ENCODE results near the gene TIMM23. TPM values are rescaled to one million over a fixed set of nuclear protein-coding genes. Genes with fewer than 3 reads are reported as not detected.
A peak's percentile ranks its signal among the peaks of the same experiment; 100 is the strongest.
"Not testable (repeated sequence)": the region's sequence is repeated elsewhere in the genome, so short reads cannot be mapped to it uniquely, and the experiment has no call there.

The TIMM23 gene
- total RNA-seq, 1 donor from 2014 or later: 110 TPM

DNA sequence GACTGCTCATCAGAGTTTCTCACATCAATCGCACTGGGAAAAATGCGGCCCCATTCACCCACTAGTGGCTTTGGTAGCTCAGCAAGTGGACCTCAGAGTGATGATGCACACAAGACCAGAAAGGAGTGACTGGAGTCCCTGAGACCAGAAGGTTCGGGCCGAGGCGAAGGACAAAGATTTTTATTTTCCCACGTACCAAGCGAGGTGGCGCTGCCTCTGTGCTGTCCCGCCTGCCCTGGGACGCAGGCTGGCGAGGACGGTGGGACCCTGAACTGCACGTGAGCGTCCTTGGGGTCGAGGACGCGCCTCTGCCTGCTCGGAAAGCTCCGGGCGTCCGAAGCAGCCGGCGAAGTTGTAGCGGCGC, 565 bp upstream of the TIMM23 start:
- H3K4me3 Mint-ChIP-seq: peak overlapping the region; percentile 98
- H3K36me3 Mint-ChIP-seq (ENCODE audit: low read depth): peaks cover 18% of the 10 kb centered on the region
- H3K27me3 Mint-ChIP-seq, DNase-seq, H3K9me3 Mint-ChIP-seq: not testable (repeated sequence)
- intact Hi-C loops (cut with micrococcal nuclease): loop anchor here (2.0 kb wide), 1 partner anchor 59 kb away; the partner anchor contains the start of gene NCOA4
- peaks cover 26% of the 10 kb centered on the region for H3K4me1 Mint-ChIP-seq
- H3K27ac Mint-ChIP-seq: peak overlapping the region; percentile 91

DNA sequence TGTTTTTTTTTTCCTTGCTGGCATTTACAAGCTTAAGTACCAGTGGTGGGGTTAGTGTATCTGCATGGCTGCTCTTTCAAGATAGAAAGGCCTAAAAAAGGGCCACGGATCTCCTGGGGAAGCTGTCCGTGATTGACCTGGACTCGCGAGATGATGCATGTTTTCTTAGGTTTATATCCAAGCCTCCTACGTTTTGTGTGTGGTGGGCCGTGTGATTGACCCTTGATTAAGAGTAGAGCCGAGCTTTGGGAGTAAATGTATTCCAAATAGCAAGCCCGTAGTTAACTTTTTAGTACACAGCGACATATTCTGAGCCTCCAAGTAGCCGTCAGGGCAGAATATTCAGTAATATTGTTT, 502 bp downstream of the TIMM23 start:
- intact Hi-C loops (cut with micrococcal nuclease): loop anchor here (2.0 kb wide), 1 partner anchor 58 kb away; the partner anchor contains the start of gene NCOA4

DNA sequence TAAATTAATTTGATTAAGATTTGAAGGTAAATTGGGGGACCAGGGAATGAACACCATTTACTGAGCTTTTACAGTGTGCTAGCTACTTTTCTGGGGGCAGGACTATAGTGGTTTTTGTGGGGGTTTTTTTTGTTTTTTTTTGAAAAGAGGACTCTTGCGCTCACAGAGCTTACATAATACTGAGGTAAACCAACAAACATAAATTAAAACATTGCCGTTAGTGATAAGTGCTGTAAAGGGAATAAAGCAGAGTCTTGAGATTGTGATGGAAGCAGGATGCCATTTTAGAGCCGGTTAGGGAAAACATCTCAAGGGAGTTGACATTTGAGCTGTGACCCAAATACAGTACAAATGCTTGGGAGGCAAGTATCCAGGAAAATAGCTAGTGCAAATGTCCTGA, 1.8 kb downstream of the TIMM23 start:
- H3K27me3 Mint-ChIP-seq; H3K27ac Mint-ChIP-seq; intact Hi-C loops (cut with micrococcal nuclease); DNase-seq; H3K9me3 Mint-ChIP-seq: not testable (repeated sequence)
- peak overlapping the region; percentile 51 for H3K4me3 Mint-ChIP-seq
- peaks cover 26% of the 10 kb centered on the region for H3K36me3 Mint-ChIP-seq (ENCODE audit: low read depth)
- H3K4me1 Mint-ChIP-seq: peaks cover 27% of the 10 kb centered on the region

More for the DNA sequence above, 502 bp downstream of the TIMM23 start:
- peak overlapping the region; percentile 98 for H3K4me3 Mint-ChIP-seq
- H3K9me3 Mint-ChIP-seq, H3K27me3 Mint-ChIP-seq: not testable (repeated sequence)
- peak; percentile 56 for DNase-seq
- H3K4me1 Mint-ChIP-seq: peaks cover 26% of the 10 kb centered on the region
- peak overlapping the region; percentile 94 for H3K27ac Mint-ChIP-seq
- H3K36me3 Mint-ChIP-seq (ENCODE audit: low read depth): peaks cover 23% of the 10 kb centered on the region

GRCh38 chr10:45978554-45978953, 6.3 kb downstream of the TIMM23 start:
- intact Hi-C loops (cut with micrococcal nuclease); H3K27ac Mint-ChIP-seq: not testable (repeated sequence)

DNA sequence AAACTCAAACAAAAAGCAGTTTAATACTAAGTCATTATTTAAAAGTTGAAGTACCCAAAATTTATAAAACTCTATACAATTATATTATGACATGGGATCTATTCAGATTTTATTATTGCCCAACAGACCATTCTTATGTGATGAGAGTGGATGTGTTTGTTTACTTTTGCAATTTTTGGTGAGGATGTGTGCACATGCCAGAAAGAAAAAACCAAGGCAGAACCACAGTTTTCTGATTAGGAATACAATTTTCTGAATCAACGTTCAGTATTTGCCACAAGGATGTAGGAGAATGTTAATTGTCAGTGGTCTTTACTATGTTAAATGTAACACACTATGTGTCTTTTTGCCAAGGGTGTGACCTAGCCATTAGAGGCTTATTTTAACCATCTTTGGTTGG, 9.1 kb downstream of the TIMM23 start:
- H3K27ac Mint-ChIP-seq; DNase-seq; H3K4me3 Mint-ChIP-seq; H3K27me3 Mint-ChIP-seq; H3K4me1 Mint-ChIP-seq; intact Hi-C loops (cut with micrococcal nuclease); H3K9me3 Mint-ChIP-seq: not testable (repeated sequence)
- H3K36me3 Mint-ChIP-seq (ENCODE audit: low read depth): peaks cover 25% of the 10 kb centered on the region

More at GRCh38 chr10:45978554-45978953, 6.3 kb downstream of the TIMM23 start:
- not testable (repeated sequence) for H3K27me3 Mint-ChIP-seq, DNase-seq, H3K9me3 Mint-ChIP-seq, H3K4me3 Mint-ChIP-seq
- Mint-ChIP-seq H3K4me1 (peaks cover 12% of the 10 kb centered on the region), H3K36me3 (ENCODE audit: low read depth) (peaks cover 25% of the 10 kb centered on the region)

DNA sequence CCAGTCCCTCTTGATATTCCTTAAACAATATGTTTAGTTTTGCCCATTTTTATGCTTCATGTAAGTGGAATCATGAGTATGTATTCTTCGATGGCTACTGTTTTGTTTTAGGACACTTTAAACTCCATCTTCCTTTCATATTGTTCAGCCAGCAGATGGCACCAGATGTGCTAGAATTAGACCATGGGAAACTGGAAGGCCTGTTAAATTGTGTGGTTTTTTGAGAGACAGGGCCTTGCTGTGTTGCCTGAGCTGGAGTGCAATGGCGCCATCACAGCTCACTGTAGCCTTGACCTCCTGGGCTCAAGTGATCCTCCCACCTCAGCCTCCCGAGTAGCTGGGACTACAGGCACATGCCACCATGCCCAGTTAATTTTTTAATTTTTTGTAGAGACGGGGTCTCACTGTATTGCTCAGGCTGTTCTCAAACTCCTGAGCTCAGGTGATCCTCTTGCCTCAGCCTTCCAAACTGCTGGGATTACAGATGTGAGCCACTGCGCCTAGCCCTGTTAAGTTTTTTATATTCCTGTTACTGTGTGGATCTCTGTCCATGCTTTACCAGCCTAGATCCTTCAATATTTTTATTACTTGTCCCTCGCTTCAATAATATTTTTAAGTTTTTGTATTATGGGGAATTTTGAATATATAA, 11.4 kb downstream of the TIMM23 start:
- H3K27ac Mint-ChIP-seq; H3K9me3 Mint-ChIP-seq; H3K4me3 Mint-ChIP-seq; intact Hi-C loops (cut with micrococcal nuclease); H3K4me1 Mint-ChIP-seq; H3K27me3 Mint-ChIP-seq: not testable (repeated sequence)
- H3K36me3 Mint-ChIP-seq (ENCODE audit: low read depth): peaks cover 23% of the 10 kb centered on the region
- peak; percentile 86 for DNase-seq

- H3K9me3 Mint-ChIP-seq; H3K4me1 Mint-ChIP-seq; H3K27ac Mint-ChIP-seq; intact Hi-C loops (cut with micrococcal nuclease); DNase-seq; H3K4me3 Mint-ChIP-seq; H3K27me3 Mint-ChIP-seq: not testable (repeated sequence)
- peaks cover 25% of the 10 kb centered on the region for H3K36me3 Mint-ChIP-seq (ENCODE audit: low read depth)
Observed at GRCh38 chr10:45984473-45984872, 12.2 kb downstream of the TIMM23 start.

- H3K4me3 Mint-ChIP-seq; H3K27me3 Mint-ChIP-seq; H3K4me1 Mint-ChIP-seq; H3K9me3 Mint-ChIP-seq; DNase-seq; H3K27ac Mint-ChIP-seq; intact Hi-C loops (cut with micrococcal nuclease): not testable (repeated sequence)
- peaks cover 27% of the 10 kb centered on the region for H3K36me3 Mint-ChIP-seq (ENCODE audit: low read depth)
Observed at GRCh38 chr10:45985590-45985989, 13.3 kb downstream of the TIMM23 start.

- no peaks in the 10 kb centered on the region for H3K9me3 Mint-ChIP-seq
- no peak overlapping the region for H3K4me3 Mint-ChIP-seq
- intact Hi-C loops (cut with micrococcal nuclease): no loop called here
- DNase-seq: no peak
- H3K36me3 Mint-ChIP-seq (ENCODE audit: low read depth): peaks cover 49% of the 10 kb centered on the region
- H3K27ac Mint-ChIP-seq: no peak overlapping the region
- H3K4me1 Mint-ChIP-seq: peaks cover 4% of the 10 kb centered on the region
- no peaks in the 10 kb centered on the region for H3K27me3 Mint-ChIP-seq
Observed at GRCh38 chr10:45997557-45997956, 25.3 kb downstream of the TIMM23 start.

GRCh38 chr10:45997994-45998763, 25.9 kb downstream of the TIMM23 start:
- no peaks in the 10 kb centered on the region for H3K9me3 Mint-ChIP-seq
- no peak overlapping the region for H3K4me3 Mint-ChIP-seq
- no peak overlapping the region for H3K27ac Mint-ChIP-seq
- intact Hi-C loops (cut with micrococcal nuclease): no loop called here
- peaks cover 4% of the 10 kb centered on the region for H3K4me1 Mint-ChIP-seq
- DNase-seq: no peak
- H3K27me3 Mint-ChIP-seq: no peaks in the 10 kb centered on the region
- peaks cover 48% of the 10 kb centered on the region for H3K36me3 Mint-ChIP-seq (ENCODE audit: low read depth)

DNA sequence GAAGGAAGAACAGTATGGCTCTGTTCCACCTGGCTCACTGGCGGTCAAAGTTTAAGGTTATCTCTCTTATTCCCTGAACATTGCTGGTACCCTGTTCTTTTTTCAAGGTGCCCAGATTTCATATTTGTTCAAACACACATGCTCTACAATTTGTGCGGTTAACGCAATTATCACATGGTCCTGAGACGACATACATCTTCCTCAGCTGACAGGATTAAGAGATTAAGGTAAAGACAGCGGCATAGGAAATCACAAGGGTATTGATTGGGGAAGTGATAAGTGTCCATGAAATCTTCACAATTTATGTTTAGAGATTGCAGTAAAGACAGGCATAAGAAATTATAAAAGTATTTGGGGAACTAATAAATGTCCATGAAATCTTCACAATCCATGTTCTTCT, 27.7 kb downstream of the TIMM23 start:
- H3K27ac Mint-ChIP-seq; H3K27me3 Mint-ChIP-seq; H3K9me3 Mint-ChIP-seq; H3K4me1 Mint-ChIP-seq; DNase-seq; intact Hi-C loops (cut with micrococcal nuclease); H3K4me3 Mint-ChIP-seq: not testable (repeated sequence)
- peaks cover 49% of the 10 kb centered on the region for H3K36me3 Mint-ChIP-seq (ENCODE audit: low read depth)

DNA sequence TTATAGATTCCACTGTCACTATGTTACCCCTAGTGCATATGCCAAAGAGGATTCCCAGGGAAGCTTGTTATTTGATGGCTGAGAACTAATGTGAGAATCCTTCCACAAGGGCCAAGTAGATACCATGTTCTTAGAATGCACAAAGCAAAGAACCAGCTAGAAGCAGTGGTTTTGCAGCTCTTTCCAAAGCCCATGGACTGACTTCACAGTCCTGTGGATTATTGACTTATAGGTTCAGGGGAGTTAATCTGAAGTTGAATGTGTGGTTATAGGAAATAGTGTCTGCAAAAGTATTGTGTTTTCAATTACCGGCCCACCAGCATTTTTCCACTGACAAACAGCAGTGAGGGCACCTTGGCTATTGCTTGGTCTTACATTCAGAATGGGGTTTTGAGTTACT, 28.2 kb downstream of the TIMM23 start:
- Mint-ChIP-seq H3K36me3 (ENCODE audit: low read depth) (peaks cover 53% of the 10 kb centered on the region), H3K4me3 (no peak overlapping the region), H3K27me3 (no peaks in the 10 kb centered on the region), H3K9me3 (no peaks in the 10 kb centered on the region), H3K4me1 (peaks cover 4% of the 10 kb centered on the region), H3K27ac (no peak overlapping the region)
- no peak for DNase-seq
- intact Hi-C loops (cut with micrococcal nuclease): no loop called here

- H3K27me3 Mint-ChIP-seq: no peaks in the 10 kb centered on the region
- intact Hi-C loops (cut with micrococcal nuclease): no loop called here
- H3K9me3 Mint-ChIP-seq: no peaks in the 10 kb centered on the region
- DNase-seq: no peak
- H3K36me3 Mint-ChIP-seq (ENCODE audit: low read depth): peaks cover 55% of the 10 kb centered on the region
- H3K4me3 Mint-ChIP-seq: no peak overlapping the region
- H3K27ac Mint-ChIP-seq: no peak overlapping the region
- H3K4me1 Mint-ChIP-seq: peaks cover 4% of the 10 kb centered on the region
Observed at GRCh38 chr10:46001187-46001756, 29.0 kb downstream of the TIMM23 start.

DNA sequence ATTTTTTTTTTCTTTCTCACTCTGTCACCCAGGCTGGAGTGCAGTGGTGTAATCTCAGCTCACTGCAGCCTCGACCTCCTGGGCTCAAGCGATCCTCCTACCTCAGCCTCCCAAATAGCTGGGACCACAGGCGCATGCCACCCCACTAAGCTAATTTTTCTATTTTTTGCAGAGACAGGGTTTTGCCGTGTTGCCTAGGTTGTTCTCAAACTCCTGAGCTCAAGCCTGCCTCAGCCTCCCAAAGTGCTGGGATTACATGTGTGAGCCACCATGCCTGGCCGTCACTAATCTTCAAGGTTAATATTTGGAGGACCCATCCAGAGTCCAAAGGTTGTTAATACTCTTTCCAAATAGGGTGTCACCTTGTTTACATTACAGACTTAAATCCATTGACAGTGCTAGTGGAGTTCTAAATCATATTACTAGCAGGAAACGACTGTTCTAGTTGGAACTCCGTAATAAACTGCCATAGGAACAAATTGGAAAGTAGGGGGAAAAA, 29.9 kb downstream of the TIMM23 start:
- H3K27ac Mint-ChIP-seq; H3K4me1 Mint-ChIP-seq; H3K4me3 Mint-ChIP-seq; H3K9me3 Mint-ChIP-seq; H3K27me3 Mint-ChIP-seq; DNase-seq; intact Hi-C loops (cut with micrococcal nuclease): not testable (repeated sequence)
- peaks cover 62% of the 10 kb centered on the region for H3K36me3 Mint-ChIP-seq (ENCODE audit: low read depth)

Data from activated CD4-positive, alpha-beta T cell treated with anti-CD3 and anti-CD28 coated beads, Interleukin-2, amount 10 ng/mL, durations not matched to agents 24 days and 14 days (primary cell).